ENCODE measurements around the gene ACVR1.

DNA sequence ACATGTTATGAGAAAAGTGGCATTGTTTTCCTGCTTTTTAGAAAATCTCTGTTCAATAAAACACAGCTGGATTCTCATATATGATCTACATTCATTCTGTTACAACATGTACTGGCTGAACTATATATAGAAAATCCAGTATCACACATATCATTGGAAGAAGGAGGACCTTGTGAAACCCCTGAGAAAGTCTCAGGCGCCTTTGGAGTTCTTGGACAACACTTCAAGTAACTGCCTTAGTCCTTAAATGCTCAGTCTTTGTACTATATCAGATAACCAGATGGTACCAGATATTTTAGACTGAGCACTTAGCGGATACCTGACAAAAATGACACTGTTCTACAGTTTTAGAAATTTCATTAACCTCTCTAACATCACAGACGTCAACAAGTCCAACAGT, 72.2 kb downstream of the ACVR1 start:
- TF ChIP-seq, protein P1, sequence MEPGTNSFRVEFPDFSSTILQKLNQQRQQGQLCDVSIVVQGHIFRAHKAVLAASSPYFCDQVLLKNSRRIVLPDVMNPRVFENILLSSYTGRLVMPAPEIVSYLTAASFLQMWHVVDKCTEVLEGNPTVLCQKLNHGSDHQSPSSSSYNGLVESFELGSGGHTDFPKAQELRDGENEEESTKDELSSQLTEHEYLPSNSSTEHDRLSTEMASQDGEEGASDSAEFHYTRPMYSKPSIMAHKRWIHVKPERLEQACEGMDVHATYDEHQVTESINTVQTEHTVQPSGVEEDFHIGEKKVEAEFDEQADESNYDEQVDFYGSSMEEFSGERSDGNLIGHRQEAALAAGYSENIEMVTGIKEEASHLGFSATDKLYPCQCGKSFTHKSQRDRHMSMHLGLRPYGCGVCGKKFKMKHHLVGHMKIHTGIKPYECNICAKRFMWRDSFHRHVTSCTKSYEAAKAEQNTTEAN (CRISPR knock-in tag; IDR thresholded peaks at IDR 0.05): no peak
- no peak for TF ChIP-seq TAF1 (IDR thresholded peaks at IDR 0.05; ENCODE audit: control insufficient read depth, extremely low read depth, insufficient read depth, low read length, severe bottlenecking)
- TF ChIP-seq, protein P2, sequence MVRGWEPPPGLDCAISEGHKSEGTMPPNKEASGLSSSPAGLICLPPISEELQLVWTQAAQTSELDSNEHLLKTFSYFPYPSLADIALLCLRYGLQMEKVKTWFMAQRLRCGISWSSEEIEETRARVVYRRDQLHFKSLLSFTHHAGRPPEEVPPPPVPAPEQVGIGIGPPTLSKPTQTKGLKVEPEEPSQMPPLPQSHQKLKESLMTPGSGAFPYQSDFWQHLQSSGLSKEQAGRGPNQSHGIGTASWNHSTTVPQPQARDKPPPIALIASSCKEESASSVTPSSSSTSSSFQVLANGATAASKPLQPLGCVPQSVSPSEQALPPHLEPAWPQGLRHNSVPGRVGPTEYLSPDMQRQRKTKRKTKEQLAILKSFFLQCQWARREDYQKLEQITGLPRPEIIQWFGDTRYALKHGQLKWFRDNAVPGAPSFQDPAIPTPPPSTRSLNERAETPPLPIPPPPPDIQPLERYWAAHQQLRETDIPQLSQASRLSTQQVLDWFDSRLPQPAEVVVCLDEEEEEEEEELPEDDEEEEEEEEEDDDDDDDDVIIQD (CRISPR knock-in tag; IDR thresholded peaks at IDR 0.05): no peak
- TF ChIP-seq SRF (CRISPR knock-in tag; IDR thresholded peaks at IDR 0.05): no peak
- TF ChIP-seq, protein P3, sequence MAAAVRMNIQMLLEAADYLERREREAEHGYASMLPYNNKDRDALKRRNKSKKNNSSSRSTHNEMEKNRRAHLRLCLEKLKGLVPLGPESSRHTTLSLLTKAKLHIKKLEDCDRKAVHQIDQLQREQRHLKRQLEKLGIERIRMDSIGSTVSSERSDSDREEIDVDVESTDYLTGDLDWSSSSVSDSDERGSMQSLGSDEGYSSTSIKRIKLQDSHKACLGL (CRISPR knock-in tag; IDR thresholded peaks at IDR 0.05; ENCODE audit: borderline replicate concordance, poor library complexity, severe bottlenecking): no peak
- no peak for TF ChIP-seq BHLHE40 (IDR thresholded peaks at IDR 0.05; ENCODE audit: low read length)
- TF ChIP-seq KDM1A (IDR thresholded peaks at IDR 0.05): no peak
- no peak for TF ChIP-seq SIN3B (IDR thresholded peaks at IDR 0.05; ENCODE audit: low read depth)
- TF ChIP-seq, protein P4, sequence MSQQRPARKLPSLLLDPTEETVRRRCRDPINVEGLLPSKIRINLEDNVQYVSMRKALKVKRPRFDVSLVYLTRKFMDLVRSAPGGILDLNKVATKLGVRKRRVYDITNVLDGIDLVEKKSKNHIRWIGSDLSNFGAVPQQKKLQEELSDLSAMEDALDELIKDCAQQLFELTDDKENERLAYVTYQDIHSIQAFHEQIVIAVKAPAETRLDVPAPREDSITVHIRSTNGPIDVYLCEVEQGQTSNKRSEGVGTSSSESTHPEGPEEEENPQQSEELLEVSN (IDR thresholded peaks at IDR 0.05; ENCODE audit: borderline replicate concordance in 1 of 2, extremely low read depth in 1 of 2, insufficient read depth in 1 of 2, insufficient read length in 1 of 2, low read depth in 1 of 2, low read length in 1 of 2, poor library complexity in 1 of 2, severe bottlenecking in 1 of 2): no peak
- no peak for TF ChIP-seq CBX8 (IDR thresholded peaks at IDR 0.05; ENCODE audit: borderline replicate concordance, extremely low read depth, low read depth, low read length, poor library complexity, severe bottlenecking)
- TF ChIP-seq ZNF431 (CRISPR knock-in tag; IDR thresholded peaks at IDR 0.05): no peak

Measured in K562 (cell line).